Measurements from ENCODE around the gene MACROD2. TPM values are rescaled to one million over a fixed set of nuclear protein-coding genes. Genes with fewer than 3 reads are reported as not detected.

Gene MACROD2
- total RNA-seq, 4 donors from 2014 or later: 2.1 to 28.1 (median 12.6) TPM

GRCh38 chr20:14960831-14961230 lies 965.5 kb downstream of the MACROD2 start:
- no peaks in the 10 kb centered on the region for H3K36me3 ChIP-seq
- intact Hi-C loops (cut with DNase I; ENCODE audit: low total_unique reads): no loop called here
- no peaks in the 10 kb centered on the region for H3K9me3 ChIP-seq
- no peaks in the 10 kb centered on the region for H3K27me3 ChIP-seq
- TF ChIP-seq CTCF (IDR thresholded peaks at IDR 0.05) (no peak), POLR2A (IDR thresholded peaks at IDR 0.05) (no peak)
- DNase-seq: no peak
- H3K4me1 ChIP-seq: no peaks in the 10 kb centered on the region
- no peak overlapping the region for H3K4me3 ChIP-seq
- no peak overlapping the region for H3K27ac ChIP-seq

- H3K36me3 ChIP-seq: no peaks in the 10 kb centered on the region
- no peaks in the 10 kb centered on the region for H3K4me1 ChIP-seq
- intact Hi-C loops (cut with DNase I; ENCODE audit: low total_unique reads): no loop called here
- H3K27ac ChIP-seq: no peak overlapping the region
- TF ChIP-seq CTCF (IDR thresholded peaks at IDR 0.05): no peak
- TF ChIP-seq POLR2A (IDR thresholded peaks at IDR 0.05): no peak
- no peaks in the 10 kb centered on the region for H3K9me3 ChIP-seq
- DNase-seq: no peak
- no peaks in the 10 kb centered on the region for H3K27me3 ChIP-seq
- H3K4me3 ChIP-seq: no peak overlapping the region
Measured at GRCh38 chr20:14963262-14963663, 967.9 kb downstream of the MACROD2 start.

- H3K9me3 ChIP-seq: no peaks in the 10 kb centered on the region
- no peak for DNase-seq
- no peaks in the 10 kb centered on the region for H3K4me1 ChIP-seq
- intact Hi-C loops (cut with DNase I; ENCODE audit: low total_unique reads): no loop called here
- TF ChIP-seq POLR2A (IDR thresholded peaks at IDR 0.05): no peak
- no peak for TF ChIP-seq CTCF (IDR thresholded peaks at IDR 0.05)
- no peaks in the 10 kb centered on the region for H3K36me3 ChIP-seq
- no peak overlapping the region for H3K27ac ChIP-seq
- no peaks in the 10 kb centered on the region for H3K27me3 ChIP-seq
- no peak overlapping the region for H3K4me3 ChIP-seq
Measured at GRCh38 chr20:14966203-14966602, 970.9 kb downstream of the MACROD2 start.

GRCh38 chr20:14966808-14967207 lies 971.5 kb downstream of the MACROD2 start:
- no peaks in the 10 kb centered on the region for H3K4me1 ChIP-seq
- no peaks in the 10 kb centered on the region for H3K27me3 ChIP-seq
- H3K4me3 ChIP-seq: no peak overlapping the region
- no peak overlapping the region for H3K27ac ChIP-seq
- intact Hi-C loops (cut with DNase I; ENCODE audit: low total_unique reads): no loop called here
- H3K9me3 ChIP-seq: no peaks in the 10 kb centered on the region
- TF ChIP-seq POLR2A (IDR thresholded peaks at IDR 0.05) (no peak), CTCF (IDR thresholded peaks at IDR 0.05) (no peak)
- H3K36me3 ChIP-seq: no peaks in the 10 kb centered on the region
- no peak for DNase-seq

GRCh38 chr20:14972256-14972655 lies 976.9 kb downstream of the MACROD2 start:
- no peak for DNase-seq
- Histone ChIP-seq H3K27ac (no peak overlapping the region), H3K36me3 (no peaks in the 10 kb centered on the region), H3K4me1 (no peaks in the 10 kb centered on the region), H3K9me3 (no peaks in the 10 kb centered on the region), H3K4me3 (no peak overlapping the region), H3K27me3 (no peaks in the 10 kb centered on the region)
- intact Hi-C loops (cut with DNase I; ENCODE audit: low total_unique reads): no loop called here
- no peak for TF ChIP-seq POLR2A (IDR thresholded peaks at IDR 0.05)
- TF ChIP-seq CTCF (IDR thresholded peaks at IDR 0.05): no peak

Measured in uterus (tissue), 4 donors.